Smooth muscle cell (in vitro differentiated cells): ENCODE measurements around the gene NTN3. TPM values are rescaled to one million over a fixed set of nuclear protein-coding genes. Genes with fewer than 3 reads are reported as not detected.

Experiments used
- DNase-seq: peaks from one replicate; lab custom pipeline; 2025; ENCODE audit not compliant: unreplicated experiment; lab: John Stamatoyannopoulos, UW
- H2AFZ ChIP-seq: fragments of 200-600 bp; sonication (generic); 2 replicates; pipeline ENCODE4 v1.6.0; 2016; ENCODE audit warnings: antibody characterized with exemption, low read depth, mild to moderate bottlenecking
- H3F3A ChIP-seq: fragments of 200-600 bp; sonication (generic); 2 replicates; pipeline ENCODE4 v1.6.0; 2017; ENCODE audit warnings: antibody characterized with exemption, low read depth
- H3K27ac ChIP-seq: fragments of 200-600 bp; sonication (generic); 2 replicates; pipeline ENCODE4 v1.5.1; 2016; ENCODE audit warnings: low read depth, mild to moderate bottlenecking
- H3K27me3 ChIP-seq: fragments of 200-600 bp; sonication (generic); 2 replicates; pipeline ENCODE4 v1.6.1; 2016; ENCODE audit warnings: low read depth, mild to moderate bottlenecking
- H3K36me3 ChIP-seq: fragments of 200-600 bp; sonication (generic); 2 replicates; pipeline ENCODE4 v1.5.1; 2016; ENCODE audit warnings: low read depth
- H3K4me1 ChIP-seq: fragments of 200-600 bp; sonication (generic); 2 replicates; pipeline ENCODE4 v1.5.1; 2016; ENCODE audit warnings: low read depth
- H3K4me2 ChIP-seq: fragments of 200-600 bp; sonication (generic); 2 replicates; pipeline ENCODE4 v1.6.0; 2016; ENCODE audit warnings: mild to moderate bottlenecking
- H3K4me3 ChIP-seq: fragments of 200-600 bp; sonication (generic); 2 replicates; pipeline ENCODE4 v1.5.1; 2016; ENCODE audit warnings: mild to moderate bottlenecking
- H3K79me2 ChIP-seq: fragments of 200-600 bp; sonication (generic); 2 replicates; pipeline ENCODE4 v1.6.0; 2016; ENCODE audit warnings: low read depth, mild to moderate bottlenecking
- H3K9ac ChIP-seq: fragments of 200-600 bp; sonication (generic); 2 replicates; pipeline ENCODE4 v1.6.0; 2016; ENCODE audit warnings: low read depth
- H3K9me3 ChIP-seq: fragments of 200-600 bp; sonication (generic); replicated peaks from 2 replicates; pipeline ENCODE4 v1.5.1; 2016; ENCODE audit warnings: low read depth
- H4K20me1 ChIP-seq: fragments of 200-600 bp; sonication (generic); 2 replicates; pipeline ENCODE4 v1.6.0; 2016; ENCODE audit warnings: low read depth
- WGBS: methylation state at CpG from one replicate; pipeline ENCODE4 v1.1.7; 2016; ENCODE audit warnings: low lambda C conversion rate; 5-methylcytosine and 5-hydroxymethylcytosine counted together
- polyA plus RNA-seq: library from polyadenylated mRNA; unstranded; fragments of >200 nt; fragmentation: Nextera tagmentation; extraction: Ambion mirVana; gene quantifications from 2 replicates; pipeline ENCODE4 v1.2.1, GENCODE V29; 2016
- total RNA-seq: library from RNA; depleted of rRNA; stranded (reverse); fragments of >200 nt; gene quantifications from 2 replicates; pipeline ENCODE4 v1.2.3, GENCODE V29; 2014
- TF ChIP-seq, protein P1 (sequence below): fragments of 200-600 bp; sonication (generic); IDR thresholded peaks from 2 replicates; pipeline ENCODE4 v1.5.1; 2017; ENCODE audit warnings: borderline replicate concordance, mild to moderate bottlenecking, antibody characterized with exemption; ENCODE audit not compliant: insufficient read depth, poor library complexity, severe bottlenecking

The NTN3 gene
- total and polyA plus RNA-seq, 2 experiments from 2014 or later = 0.23 to 5.2 TPM

DNA sequence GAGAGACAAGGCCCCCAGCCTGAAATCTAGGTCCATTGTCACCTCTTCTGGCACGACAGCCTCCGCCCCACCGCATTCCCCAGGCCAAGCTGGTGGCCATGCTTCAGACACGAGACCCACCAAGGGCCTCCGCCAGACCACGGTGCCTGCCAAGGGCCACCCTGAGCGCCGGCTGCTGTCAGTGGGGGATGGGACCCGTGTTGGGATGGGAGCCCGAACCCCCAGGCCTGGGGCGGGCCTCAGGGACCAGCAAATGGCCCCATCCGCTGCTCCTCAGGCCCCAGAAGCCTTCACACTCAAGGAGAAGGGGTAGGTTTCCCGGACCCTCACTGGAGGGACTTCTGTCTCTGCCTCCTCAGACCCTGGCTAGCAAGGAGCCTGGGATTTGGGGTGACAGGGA is 10.2 kb upstream of the NTN3 start:
- Histone ChIP-seq H3K9me3 (no peaks in the 10 kb centered on the region), H4K20me1 (no peaks in the 10 kb centered on the region), H3F3A (no peaks in the 10 kb centered on the region), H3K27ac (no peak overlapping the region), H3K4me1 (peaks cover 7% of the 10 kb centered on the region), H3K36me3 (no peaks in the 10 kb centered on the region), H3K4me2 (peak overlapping the region; percentile 84), H2AFZ (no peak overlapping the region), H3K4me3 (no peak overlapping the region), H3K9ac (no peak overlapping the region), H3K79me2 (no peaks in the 10 kb centered on the region), H3K27me3 (no peaks in the 10 kb centered on the region)
- TF ChIP-seq, protein P1, sequence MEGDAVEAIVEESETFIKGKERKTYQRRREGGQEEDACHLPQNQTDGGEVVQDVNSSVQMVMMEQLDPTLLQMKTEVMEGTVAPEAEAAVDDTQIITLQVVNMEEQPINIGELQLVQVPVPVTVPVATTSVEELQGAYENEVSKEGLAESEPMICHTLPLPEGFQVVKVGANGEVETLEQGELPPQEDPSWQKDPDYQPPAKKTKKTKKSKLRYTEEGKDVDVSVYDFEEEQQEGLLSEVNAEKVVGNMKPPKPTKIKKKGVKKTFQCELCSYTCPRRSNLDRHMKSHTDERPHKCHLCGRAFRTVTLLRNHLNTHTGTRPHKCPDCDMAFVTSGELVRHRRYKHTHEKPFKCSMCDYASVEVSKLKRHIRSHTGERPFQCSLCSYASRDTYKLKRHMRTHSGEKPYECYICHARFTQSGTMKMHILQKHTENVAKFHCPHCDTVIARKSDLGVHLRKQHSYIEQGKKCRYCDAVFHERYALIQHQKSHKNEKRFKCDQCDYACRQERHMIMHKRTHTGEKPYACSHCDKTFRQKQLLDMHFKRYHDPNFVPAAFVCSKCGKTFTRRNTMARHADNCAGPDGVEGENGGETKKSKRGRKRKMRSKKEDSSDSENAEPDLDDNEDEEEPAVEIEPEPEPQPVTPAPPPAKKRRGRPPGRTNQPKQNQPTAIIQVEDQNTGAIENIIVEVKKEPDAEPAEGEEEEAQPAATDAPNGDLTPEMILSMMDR = no peak
- no peak for DNase-seq
- WGBS = 90% methylated on average over 13 of the region's 13 CpGs

DNA sequence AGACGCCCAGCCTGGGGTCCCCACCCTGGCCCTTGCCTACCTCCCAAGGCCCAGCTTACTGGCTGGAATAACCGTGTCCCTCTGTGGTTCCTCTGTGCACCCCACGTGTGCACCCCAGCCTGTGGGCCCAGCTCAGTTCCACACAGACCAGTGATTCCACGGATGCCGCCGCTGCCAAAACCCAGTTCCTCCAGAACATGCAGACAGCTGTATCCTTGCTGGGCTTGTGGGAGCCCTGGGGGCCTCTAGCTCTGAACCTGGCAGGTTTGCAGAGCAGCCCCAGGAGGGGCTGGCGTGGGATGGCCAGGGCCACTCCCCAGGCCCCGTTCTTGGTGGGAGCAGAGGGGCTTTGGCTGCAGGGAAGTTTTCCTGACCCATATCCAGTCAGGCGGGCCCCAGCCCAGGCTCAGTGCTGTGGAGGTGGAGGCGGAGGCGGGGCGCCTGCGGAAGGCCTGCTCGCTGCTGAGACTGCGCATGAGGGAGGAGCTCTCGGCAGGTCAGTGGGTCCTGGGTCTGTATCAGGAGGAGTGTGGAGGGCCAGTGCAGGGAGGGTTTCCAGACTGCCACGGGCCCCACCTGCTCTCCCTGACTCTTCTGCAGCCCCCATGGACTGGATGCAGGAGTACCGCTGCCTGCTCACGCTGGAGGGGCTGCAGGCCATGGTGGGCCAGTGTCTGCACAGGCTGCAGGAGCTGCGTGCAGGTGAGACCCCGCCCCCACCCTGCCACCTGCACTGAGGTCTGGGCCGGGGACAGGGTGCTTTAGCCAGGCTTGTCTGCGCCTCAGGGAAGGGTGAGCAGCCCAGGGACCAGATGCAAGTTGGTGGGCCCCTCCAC is 8.8 kb upstream of the NTN3 start:
- TF ChIP-seq, protein P1 = no peak

DNA sequence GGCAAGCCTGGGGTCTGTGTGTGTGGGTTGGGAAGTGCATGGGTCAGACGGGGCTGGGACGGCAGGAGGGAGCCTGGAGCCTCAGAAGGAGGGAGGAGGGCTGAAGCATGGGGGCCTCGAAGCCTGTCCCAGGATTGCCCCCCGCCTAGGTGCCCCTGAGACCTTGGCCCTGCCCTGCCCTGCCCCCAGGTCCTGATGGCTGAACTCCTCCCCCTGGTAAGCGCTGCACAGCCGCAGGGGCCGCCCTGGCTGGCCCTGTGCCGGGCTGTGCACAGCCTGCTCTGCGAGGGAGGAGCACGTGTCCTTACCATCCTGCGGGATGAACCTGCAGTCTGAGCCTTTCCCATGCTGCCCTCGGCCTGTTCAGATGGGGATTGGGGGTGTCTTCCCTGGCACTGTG is 6.8 kb upstream of the NTN3 start:
- Histone ChIP-seq H3K79me2 (no peaks in the 10 kb centered on the region), H3K27ac (no peak overlapping the region), H3K9ac (no peak overlapping the region), H3K4me3 (no peak overlapping the region), H4K20me1 (no peaks in the 10 kb centered on the region), H3K4me1 (peaks cover 20% of the 10 kb centered on the region), H3K9me3 (no peaks in the 10 kb centered on the region), H3K27me3 (no peaks in the 10 kb centered on the region), H2AFZ (no peak overlapping the region), H3F3A (no peaks in the 10 kb centered on the region), H3K4me2 (no peak overlapping the region), H3K36me3 (no peaks in the 10 kb centered on the region)
- no peak for DNase-seq
- TF ChIP-seq, protein P1 = no peak
- 91% methylated on average over 10 of the region's 12 CpGs for WGBS

More for the DNA sequence above, 8.8 kb upstream of the NTN3 start:
- Histone ChIP-seq H3K79me2 (no peaks in the 10 kb centered on the region), H3K9me3 (no peaks in the 10 kb centered on the region), H3K9ac (no peak overlapping the region), H3F3A (no peaks in the 10 kb centered on the region), H3K27ac (no peak overlapping the region), H3K4me3 (no peak overlapping the region), H2AFZ (no peak overlapping the region), H3K36me3 (no peaks in the 10 kb centered on the region), H3K4me1 (peaks cover 7% of the 10 kb centered on the region), H3K4me2 (no peak overlapping the region), H4K20me1 (no peaks in the 10 kb centered on the region), H3K27me3 (no peaks in the 10 kb centered on the region)
- DNase-seq = no peak
- WGBS = 97% methylated on average over 22 of the region's 23 CpGs
